Erythroblast (primary cell): ENCODE data around the gene SELENOW.
"Not testable (repeated sequence)": the region's sequence is repeated elsewhere in the genome, so short reads cannot be mapped to it uniquely, and the experiment has no call there.

Experiments
- DNase-seq, 2 experiments: peaks; one replicate each; lab custom pipeline; 2025; lab: John Stamatoyannopoulos, UW
- GATA1 ChIP-seq: IDR thresholded peaks from 2 replicates; pipeline ENCODE4 v1.6.1; 2011; ENCODE audit warnings: low read depth, mild to moderate bottlenecking, control low read depth, low read length, moderate library complexity
- POLR2A ChIP-seq: IDR thresholded peaks from 2 replicates; pipeline ENCODE4 v1.6.1; 2011; ENCODE audit warnings: mild to moderate bottlenecking, low read length

The SELENOW gene

DNA sequence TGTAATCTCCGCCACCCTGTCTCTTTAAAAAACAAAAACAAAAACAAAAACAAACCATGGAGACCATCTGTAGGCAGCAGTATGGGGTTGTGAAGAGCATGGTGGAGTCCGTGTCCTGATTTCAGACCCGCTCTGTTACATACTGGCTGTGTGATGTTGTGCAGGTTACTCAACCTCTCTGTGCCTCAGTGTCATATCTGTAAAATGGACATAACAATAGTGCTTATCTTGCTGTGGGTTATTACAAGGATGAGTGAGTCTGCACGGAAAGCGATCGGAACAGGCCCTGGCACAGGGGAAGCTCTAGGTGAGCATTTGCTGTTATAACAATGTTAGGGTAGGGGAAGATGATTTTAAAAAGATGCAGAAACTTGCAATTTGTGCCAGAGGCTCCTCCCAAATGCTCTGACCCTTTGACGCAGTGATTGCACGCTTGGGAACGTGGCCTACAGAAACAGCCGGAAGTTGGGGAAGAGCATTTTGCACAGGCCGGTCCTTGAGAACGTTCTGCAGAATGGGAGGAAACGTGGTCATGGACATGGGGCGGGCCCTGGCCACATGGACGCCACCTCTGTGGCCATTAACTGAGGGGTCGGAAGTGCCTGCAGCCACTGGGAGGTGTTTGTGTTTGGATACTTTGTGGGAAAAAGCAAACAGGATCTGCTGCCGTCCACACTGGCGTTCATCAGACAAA, 15.7 kb upstream of the SELENOW start:
- TF ChIP-seq GATA1, result no peak
- no peak for DNase-seq

DNA sequence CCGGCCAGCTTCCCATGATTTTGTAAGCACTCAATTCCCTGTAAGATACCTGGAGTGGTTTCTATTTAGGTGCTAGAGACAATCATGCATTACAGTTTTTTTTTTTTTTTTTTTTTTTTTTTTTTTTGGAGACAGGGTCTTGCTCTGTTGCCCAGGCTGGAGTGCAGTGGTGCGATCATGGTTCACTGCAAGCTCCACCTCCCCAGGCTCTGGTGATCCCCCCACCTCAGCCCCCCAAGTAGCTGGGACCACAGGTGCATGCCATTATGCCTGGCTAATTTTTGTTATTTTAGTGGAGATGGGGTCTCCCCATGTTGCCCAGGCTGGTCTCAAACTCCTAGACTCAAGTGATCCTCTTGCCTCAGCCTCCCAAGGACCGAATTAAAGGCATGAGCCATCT, 13.8 kb upstream of the SELENOW start:
- not testable (repeated sequence) for DNase-seq

DNA sequence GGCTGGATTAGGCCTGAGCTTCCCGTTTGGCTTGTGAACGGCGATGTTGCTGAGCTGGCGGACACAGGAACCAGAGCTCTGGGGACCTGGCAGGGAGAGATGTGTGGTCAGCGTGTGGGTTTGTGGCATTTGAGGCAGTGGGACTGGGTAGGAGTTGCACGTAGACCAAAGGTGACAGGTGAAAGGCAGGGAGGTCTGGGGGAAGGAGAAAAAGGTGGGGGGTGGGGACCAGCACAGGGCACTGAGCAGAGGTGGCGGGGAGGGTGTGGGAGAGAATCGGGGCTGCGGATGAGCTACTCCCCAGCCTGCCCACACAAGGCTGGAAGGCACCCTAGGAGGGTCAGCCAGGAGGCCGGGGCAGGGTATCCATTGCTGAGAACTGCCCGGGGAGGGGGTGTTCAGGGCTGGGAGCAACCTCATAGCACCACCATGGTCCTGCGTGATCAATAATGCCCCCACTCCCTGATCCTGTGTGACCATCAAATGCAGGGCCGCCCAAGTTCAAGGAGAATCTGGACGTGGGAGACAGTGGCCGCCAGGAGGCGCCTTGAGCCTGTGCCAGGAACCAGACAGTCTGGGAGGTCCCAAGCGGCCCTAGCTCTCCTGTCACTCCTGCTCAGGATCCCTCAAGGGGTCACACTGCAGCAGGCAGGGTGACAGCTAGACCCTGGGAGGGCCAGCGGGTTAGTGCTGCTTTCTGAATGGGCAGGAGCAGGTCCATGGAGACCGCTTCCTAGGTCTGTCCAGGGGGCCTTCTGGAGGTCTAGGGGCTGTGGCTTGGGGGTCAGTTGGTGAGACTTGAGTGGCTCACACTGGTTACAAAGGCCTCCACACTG, 12.8 kb upstream of the SELENOW start:
- TF ChIP-seq GATA1 (no peak), POLR2A (no peak)
- peak; percentile 62 to 69 for DNase-seq

DNA sequence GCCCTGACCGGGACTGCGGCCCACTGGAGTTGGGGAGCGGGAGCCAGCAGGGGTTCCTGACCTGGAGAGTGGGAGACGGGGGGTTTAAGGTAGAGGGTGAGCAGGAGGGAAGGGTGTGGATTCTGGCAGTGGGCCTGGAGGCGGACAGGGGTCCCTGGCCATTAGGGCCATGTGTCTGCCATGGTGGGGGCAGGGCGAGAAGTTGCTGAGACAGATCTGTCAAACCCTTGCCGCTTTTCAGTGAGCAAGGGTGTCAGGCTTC, 12.2 kb upstream of the SELENOW start:
- DNase-seq, result no peak
- TF ChIP-seq GATA1, result no peak
- no peak for TF ChIP-seq POLR2A

DNA sequence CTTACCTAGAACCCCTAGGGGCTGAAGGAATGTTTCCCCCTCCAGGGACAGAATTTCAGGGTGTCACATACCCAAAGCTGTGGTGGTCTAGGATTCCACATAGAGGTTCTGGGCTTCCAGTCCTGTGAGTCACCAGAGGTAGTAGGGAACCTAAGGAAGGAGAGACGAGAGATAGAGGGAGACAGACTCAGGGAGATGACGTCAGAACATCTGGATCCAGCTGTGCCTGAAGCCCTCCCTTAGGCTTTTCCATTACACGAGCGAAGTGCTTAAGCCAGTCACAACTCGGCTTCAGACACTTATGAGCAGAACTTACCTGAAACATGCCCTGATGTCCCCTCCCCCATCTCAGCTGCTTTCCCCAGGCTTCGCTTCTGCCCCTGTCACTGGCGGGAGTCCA, 11.8 kb upstream of the SELENOW start:
- DNase-seq, result no peak
- TF ChIP-seq GATA1 (no peak), POLR2A (no peak)

DNA sequence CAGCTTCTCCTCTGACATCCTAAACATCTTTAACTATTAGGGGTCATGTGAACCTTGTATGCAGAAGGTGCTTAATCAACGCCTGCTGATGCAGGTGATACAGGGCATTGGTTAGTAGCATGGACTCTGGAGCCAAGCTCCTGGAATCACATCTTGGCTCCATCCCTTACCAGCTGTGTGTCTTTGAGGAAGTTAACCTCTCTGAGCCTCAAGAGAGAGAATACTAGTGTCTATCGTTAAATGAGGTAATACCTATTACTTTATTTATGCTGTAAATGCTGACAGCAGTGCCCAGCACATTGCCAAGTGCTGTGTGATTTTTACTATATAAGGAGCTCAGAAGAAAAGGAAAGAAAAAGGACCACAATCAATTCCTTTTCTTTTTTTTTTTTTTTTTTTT, 11.2 kb upstream of the SELENOW start:
- TF ChIP-seq POLR2A (no peak), GATA1 (no peak)
- no peak for DNase-seq

DNA sequence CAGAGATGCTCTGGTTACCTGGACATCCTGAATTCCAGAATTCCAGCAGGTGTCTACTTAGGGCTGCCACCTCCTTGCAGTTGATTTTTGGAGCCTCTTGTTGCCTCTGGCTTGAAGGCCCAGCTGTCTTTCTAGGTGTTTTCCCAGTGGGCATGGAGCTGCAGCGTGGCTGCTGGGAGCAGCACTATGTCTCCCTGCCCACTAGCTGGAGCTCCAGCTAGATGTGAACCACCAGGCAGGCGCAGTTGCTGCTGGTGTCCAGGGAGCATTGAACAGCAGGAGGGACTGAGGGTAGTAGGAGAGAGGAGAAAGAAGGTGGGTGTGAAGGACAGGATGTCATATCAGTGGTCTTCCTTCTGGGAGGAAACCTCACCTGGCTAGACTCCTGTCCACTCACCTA, 9.9 kb upstream of the SELENOW start:
- TF ChIP-seq POLR2A (no peak), GATA1 (no peak)
- no peak for DNase-seq

DNA sequence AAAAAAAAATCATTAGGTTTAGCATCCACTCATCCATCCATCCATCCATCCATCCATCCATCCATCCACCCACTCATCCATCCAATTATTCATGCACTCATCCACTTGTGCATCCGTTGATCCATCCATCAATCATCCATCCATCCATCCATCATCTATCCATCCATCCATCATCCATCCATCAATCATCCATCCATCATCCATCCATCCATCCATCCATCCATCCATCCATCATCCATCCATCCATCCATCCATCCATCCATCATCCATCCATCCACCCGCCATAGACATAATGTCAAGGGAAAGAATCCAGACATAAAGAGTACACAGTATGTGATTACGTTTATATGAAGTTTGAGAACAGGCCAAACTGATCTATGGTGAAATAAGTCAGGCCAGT, 9.0 kb upstream of the SELENOW start:
- DNase-seq, result no peak

DNA sequence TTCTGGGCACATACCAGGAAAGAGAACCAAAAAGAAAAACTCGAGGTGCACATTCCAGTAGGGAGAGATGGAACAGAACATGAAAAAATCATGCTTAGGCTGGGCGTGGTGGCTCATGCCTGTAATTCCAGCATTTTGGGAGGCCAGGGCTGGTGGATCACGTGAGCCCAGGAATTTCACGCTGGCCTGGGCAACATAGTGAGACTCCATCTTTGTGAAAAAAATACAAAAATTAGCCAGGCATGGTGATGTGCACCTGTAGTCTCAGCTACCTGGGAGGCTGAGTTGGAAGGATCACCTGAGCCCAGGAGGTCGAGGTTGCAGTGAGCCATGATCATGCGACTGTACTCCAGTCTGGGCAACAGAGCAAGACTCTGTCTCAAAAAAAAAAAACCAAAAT, 7.2 kb upstream of the SELENOW start:
- DNase-seq, result not testable (repeated sequence)

More for the DNA sequence above, 9.0 kb upstream of the SELENOW start:
- TF ChIP-seq GATA1 (no peak), POLR2A (no peak)

DNA sequence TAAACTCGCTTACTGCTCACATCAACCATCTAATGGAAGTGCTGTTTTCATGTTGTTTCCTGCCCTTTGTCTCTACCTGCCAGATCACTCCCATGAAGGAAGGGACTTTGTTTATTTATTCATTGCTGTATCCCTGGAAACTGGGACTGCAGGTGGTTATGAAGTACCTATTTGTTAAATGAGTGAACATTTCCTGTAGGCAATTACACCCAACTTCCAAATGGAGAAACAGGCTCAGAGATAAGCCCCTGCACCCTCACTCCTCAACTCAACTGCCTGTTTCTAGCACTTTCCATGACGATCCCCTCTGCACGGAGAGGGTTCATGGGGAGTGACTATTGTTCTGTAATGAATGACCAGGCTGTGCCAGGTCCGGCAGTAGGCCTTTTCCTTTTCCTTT, 1.9 kb upstream of the SELENOW start:
- TF ChIP-seq POLR2A (no peak), GATA1 (no peak)
- no peak for DNase-seq

DNA sequence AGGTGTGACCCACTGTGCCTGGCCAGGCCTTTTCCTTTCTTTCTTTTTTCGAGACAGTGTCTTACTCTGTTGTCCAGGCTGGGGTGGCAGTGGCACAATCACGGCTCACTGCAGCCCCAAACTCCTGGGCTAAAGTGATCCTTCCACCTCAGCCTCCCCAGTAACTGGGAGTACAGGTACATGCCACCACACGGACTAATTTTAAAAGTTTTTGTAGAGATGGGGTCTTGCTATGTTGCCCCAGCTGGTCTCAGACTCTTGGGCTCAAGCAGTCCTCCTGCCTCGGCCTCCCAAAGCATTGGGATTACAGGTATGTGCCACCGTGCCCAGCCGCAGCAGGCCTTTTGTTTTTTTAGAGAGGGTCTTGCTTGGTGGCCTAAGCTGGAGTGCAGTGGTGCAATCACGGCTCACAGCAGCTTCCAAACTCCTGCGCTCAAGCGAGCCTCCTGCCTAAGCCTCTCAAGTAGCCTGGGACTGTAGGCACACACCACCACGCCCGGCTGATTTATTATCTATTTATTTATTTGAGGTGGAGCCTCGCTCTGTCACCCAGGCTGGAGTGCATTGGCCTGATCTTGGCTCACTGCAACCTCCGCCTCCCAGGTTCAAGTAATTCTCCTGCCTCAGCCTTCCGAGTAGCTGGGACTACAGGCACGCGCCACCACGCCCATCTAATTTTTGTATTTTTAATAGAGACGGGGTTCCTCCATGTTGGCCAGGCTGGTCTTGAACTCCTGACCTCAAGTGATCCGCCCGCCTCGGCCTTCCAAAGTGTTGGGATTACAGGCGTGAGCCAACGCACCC, 1.1 kb upstream of the SELENOW start:
- DNase-seq, result not testable (repeated sequence)

DNA sequence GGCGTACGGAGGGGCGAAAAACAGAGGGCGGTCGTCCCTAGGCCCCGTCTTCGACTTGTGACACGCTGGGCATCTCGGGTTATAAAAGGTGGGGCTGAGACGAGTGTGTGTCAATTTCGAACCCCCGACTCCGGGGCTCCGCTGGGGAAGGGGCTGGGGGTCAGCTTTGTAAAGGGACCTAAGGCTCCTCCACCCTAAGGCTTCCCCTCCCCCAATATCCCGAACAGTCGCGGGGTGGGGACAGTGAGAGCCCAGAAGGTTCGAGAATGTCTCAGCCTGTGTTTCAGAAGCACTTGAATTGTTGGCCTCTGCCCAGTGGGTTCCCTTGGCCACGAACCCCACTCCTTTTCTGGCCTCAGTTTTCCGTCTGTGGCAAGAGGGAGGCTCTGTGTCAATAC, 450 bp downstream of the SELENOW start:
- peak; percentile 13 to 23 for DNase-seq

DNA sequence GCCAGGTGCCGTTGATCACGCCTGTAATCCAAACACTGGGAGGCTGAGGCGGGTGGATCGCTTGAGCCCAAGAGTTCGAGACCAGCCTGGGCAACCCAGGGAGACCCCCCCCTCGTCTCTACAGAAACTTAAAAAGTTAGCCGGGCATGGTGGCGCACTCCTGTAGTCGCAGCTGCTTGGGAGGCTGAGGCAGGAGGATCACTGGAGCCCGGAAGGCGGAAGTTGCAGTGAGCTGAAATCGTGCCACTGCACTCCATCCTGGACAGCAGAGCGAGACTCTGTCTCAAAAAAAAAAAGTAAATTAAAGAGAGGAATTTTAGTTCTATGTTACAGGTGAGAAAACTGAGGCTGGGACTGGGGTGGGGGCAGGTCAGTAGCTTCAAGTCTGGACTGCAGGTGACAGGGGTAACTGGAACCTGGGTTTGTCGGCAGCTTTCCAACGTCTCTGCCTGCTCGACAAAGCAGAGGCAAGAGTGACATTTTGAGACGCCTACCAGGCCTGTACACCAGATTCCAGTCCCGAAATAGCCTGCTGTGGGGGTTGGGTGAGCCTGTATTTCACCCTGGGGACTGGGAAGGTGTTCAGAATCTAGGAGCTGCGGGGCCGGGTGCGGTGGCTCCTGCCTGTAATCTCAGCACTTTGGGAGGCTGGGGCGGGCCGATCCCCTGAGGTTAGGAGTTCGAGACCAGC, 1.2 kb downstream of the SELENOW start:
- no peak for TF ChIP-seq GATA1
- no peak for TF ChIP-seq POLR2A
- no peak for DNase-seq

More for the DNA sequence above, 450 bp downstream of the SELENOW start:
- TF ChIP-seq POLR2A, result no peak
- TF ChIP-seq GATA1, result no peak

DNA sequence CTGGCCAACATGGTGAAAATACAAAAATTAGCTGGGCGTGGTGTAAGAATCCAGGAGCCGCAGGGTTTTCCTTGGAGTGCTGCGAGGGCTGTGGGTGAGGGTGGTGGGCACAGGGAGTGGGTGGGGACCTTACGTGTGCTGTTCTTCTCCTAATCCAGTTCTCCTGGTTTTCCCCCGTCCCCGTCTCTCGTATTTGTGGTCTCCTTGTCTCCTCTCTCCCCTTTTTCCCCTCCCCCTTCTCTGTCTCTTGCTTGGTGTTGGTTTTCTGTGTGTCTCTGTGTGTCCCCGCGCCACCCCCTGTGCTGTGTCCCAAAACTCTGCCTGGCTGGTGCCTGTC, 1.7 kb downstream of the SELENOW start:
- DNase-seq, result no peak
- TF ChIP-seq POLR2A (no peak), GATA1 (no peak)
